ENCODE measurements around the gene THYN1. TPM values are rescaled to one million over a fixed set of nuclear protein-coding genes. Genes with fewer than 3 reads are reported as not detected.

The THYN1 gene
- total RNA-seq, 1 experiment from 2014 or later: 26.0 TPM

DNA sequence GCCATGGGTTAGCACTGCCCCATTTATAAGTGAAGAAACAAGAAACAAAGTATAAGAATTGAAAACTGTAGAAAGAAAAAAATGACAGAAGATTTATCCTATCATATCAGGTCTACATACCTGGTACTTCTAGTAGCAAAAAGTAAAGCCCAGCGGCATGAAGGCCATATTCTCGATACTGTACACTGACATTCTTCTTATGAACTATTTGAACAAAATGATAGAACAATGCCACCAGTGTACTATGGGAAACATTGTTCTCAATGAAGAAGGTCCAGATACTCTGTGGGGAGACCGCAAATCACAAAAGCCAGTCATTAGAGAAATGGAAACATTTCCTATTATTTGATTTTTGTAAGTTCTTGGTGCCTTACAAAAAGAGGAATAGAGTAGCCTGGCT is 36.3 kb downstream of the THYN1 start:
- CTCF ChIA-PET: no interaction called here
- DNase-seq: no peak
- no peak overlapping the region for H3K27ac Mint-ChIP-seq (ENCODE audit: unreplicated experiment)
- H3K4me3 Mint-ChIP-seq (ENCODE audit: low read depth, unreplicated experiment): no peak overlapping the region
- no TSS peak for BruUV-seq (replicated peaks)
- intact Hi-C loops (cut with micrococcal nuclease; ENCODE audit: unreplicated experiment): no loop called here
- TF ChIP-seq, protein P1, sequence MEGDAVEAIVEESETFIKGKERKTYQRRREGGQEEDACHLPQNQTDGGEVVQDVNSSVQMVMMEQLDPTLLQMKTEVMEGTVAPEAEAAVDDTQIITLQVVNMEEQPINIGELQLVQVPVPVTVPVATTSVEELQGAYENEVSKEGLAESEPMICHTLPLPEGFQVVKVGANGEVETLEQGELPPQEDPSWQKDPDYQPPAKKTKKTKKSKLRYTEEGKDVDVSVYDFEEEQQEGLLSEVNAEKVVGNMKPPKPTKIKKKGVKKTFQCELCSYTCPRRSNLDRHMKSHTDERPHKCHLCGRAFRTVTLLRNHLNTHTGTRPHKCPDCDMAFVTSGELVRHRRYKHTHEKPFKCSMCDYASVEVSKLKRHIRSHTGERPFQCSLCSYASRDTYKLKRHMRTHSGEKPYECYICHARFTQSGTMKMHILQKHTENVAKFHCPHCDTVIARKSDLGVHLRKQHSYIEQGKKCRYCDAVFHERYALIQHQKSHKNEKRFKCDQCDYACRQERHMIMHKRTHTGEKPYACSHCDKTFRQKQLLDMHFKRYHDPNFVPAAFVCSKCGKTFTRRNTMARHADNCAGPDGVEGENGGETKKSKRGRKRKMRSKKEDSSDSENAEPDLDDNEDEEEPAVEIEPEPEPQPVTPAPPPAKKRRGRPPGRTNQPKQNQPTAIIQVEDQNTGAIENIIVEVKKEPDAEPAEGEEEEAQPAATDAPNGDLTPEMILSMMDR (IDR thresholded peaks at IDR 0.05; ENCODE audit: unreplicated experiment): no peak
- peaks cover 16% of the 10 kb centered on the region for H3K36me3 Mint-ChIP-seq (ENCODE audit: insufficient read depth, unreplicated experiment)
- peaks cover 24% of the 10 kb centered on the region for H3K4me1 Mint-ChIP-seq (ENCODE audit: low read depth, unreplicated experiment)
- no peaks in the 10 kb centered on the region for H3K27me3 Mint-ChIP-seq (ENCODE audit: unreplicated experiment)
- no peaks in the 10 kb centered on the region for H3K9me3 Mint-ChIP-seq (ENCODE audit: low read depth, unreplicated experiment)

DNA sequence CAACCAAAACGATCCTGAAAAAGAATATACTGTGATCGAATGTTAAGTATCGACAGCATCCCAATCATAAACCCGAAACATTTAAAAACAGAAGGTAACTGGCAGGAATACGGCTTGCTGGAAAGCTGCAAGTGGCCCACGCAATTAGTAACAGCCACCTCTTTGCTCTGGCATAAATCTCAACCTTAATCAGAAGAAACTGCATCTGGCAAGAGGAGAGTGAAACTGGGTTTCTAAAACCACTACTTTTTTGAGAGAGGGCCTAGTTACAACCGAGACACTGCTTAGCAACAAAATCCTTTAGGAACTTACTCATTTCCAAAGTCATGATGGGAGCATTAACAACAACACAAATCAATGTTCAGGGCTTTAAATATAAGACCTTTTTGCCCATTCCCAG is 37.3 kb downstream of the THYN1 start:
- TF ChIP-seq, protein P1 (IDR thresholded peaks at IDR 0.05; ENCODE audit: unreplicated experiment): no peak
- intact Hi-C loops (cut with micrococcal nuclease; ENCODE audit: unreplicated experiment): no loop called here
- no peak for DNase-seq
- H3K4me3 Mint-ChIP-seq (ENCODE audit: low read depth, unreplicated experiment): no peak overlapping the region
- H3K36me3 Mint-ChIP-seq (ENCODE audit: insufficient read depth, unreplicated experiment): peaks cover 21% of the 10 kb centered on the region
- peaks cover 28% of the 10 kb centered on the region for H3K4me1 Mint-ChIP-seq (ENCODE audit: low read depth, unreplicated experiment)
- H3K27ac Mint-ChIP-seq (ENCODE audit: unreplicated experiment): no peak overlapping the region
- no peaks in the 10 kb centered on the region for H3K9me3 Mint-ChIP-seq (ENCODE audit: low read depth, unreplicated experiment)
- CTCF ChIA-PET: no interaction called here
- BruUV-seq (replicated peaks): no TSS peak
- no peaks in the 10 kb centered on the region for H3K27me3 Mint-ChIP-seq (ENCODE audit: unreplicated experiment)

DNA sequence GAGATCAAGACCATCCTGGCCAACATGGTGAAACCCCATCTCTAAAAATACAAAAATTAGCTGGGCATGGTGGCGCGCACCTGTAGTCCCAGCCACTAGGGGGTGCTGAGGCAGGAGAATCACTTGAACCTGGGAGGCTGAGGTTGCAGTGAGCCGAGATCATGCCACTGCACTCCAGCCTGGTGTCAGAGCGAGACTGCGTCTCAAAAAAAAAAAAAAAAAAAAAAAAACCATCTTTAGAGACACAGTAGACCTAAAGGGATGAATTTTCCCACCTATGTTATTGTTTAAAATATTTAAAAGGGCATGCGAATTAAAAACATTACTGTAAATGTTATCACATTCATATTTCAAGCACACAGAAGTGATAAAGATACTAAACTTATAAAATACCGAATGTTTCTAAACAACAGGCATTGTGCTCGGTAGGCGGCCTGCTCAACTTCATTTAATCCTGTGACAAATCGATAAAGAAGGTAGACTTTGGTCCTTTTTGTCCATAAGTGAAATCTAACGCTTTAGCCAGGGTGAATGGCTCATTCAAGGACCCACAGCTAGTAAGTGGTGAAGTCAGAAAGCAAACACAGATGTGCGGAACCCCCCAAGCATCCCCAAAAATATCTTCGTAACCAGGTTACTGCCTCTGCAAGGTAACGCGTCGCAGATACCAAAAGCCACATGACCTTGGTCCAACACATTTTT is 45.5 kb downstream of the THYN1 start:
- peak; percentile 66 for DNase-seq
- no TSS peak for BruUV-seq (replicated peaks)
- Mint-ChIP-seq H3K36me3 (ENCODE audit: insufficient read depth, unreplicated experiment) (peaks cover 31% of the 10 kb centered on the region), H3K4me3 (ENCODE audit: low read depth, unreplicated experiment) (no peak overlapping the region), H3K27me3 (ENCODE audit: unreplicated experiment) (no peaks in the 10 kb centered on the region), H3K9me3 (ENCODE audit: low read depth, unreplicated experiment) (no peaks in the 10 kb centered on the region), H3K27ac (ENCODE audit: unreplicated experiment) (no peak overlapping the region), H3K4me1 (ENCODE audit: low read depth, unreplicated experiment) (peaks cover 8% of the 10 kb centered on the region)
- CTCF ChIA-PET: interaction anchor here (0.7 to 1.0 kb wide), 3 partner anchors 17 to 59 kb away, joined by 3 to 6 read pairs (median 4); partner anchors contain the start of gene VPS26B
- intact Hi-C loops (cut with micrococcal nuclease; ENCODE audit: unreplicated experiment): no loop called here
- TF ChIP-seq, protein P1 (IDR thresholded peaks at IDR 0.05; ENCODE audit: unreplicated experiment): peak; percentile 81

DNA sequence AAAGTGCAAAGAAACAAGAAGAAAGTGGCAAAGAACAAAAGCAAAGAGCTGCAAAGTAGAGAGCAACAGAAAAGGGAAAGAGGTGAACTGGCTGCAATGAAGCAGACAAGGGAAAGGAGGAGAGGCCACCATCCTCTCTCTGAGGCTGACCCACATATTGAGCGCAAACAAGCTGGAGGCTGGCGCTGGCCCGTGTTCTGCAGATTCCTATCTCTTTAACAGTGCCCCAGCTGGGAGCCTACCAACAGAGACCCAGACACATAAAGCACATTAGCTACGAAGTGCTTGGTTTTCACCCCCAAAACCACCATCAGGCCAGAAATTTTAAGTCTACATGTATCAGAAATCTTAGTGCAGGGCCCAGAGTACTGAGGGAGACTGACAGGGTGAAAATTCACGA is 47.0 kb downstream of the THYN1 start:
- Mint-ChIP-seq H3K27me3 (ENCODE audit: unreplicated experiment) (no peaks in the 10 kb centered on the region), H3K4me3 (ENCODE audit: low read depth, unreplicated experiment) (no peak overlapping the region), H3K27ac (ENCODE audit: unreplicated experiment) (no peak overlapping the region), H3K4me1 (ENCODE audit: low read depth, unreplicated experiment) (no peaks in the 10 kb centered on the region), H3K9me3 (ENCODE audit: low read depth, unreplicated experiment) (no peaks in the 10 kb centered on the region), H3K36me3 (ENCODE audit: insufficient read depth, unreplicated experiment) (peaks cover 36% of the 10 kb centered on the region)
- TF ChIP-seq, protein P1 (IDR thresholded peaks at IDR 0.05; ENCODE audit: unreplicated experiment): no peak
- no peak for DNase-seq
- intact Hi-C loops (cut with micrococcal nuclease; ENCODE audit: unreplicated experiment): no loop called here
- CTCF ChIA-PET: no interaction called here
- BruUV-seq (replicated peaks): no TSS peak
